H1 (cell line): ENCODE data around the gene TESMIN. TPM values are rescaled to one million over a fixed set of nuclear protein-coding genes. Genes with fewer than 3 reads are reported as not detected.

Experiments used
- CEBPB ChIP-seq: IDR thresholded peaks from 2 replicates; pipeline ENCODE4 v1.6.1; 2012; ENCODE audit warnings: low read depth, low read length
- CTBP2 ChIP-seq: IDR thresholded peaks from 2 replicates; pipeline ENCODE4 v1.7.0; 2011; ENCODE audit warnings: borderline replicate concordance, mild to moderate bottlenecking, moderate library complexity, mixed read lengths, low read length; ENCODE audit not compliant: insufficient read depth, insufficient read length
- EP300 ChIP-seq, 2 experiments: IDR thresholded peaks; 1 replicate in 1 of 2; 2 replicates in 1 of 2; pipeline ENCODE4 v1.6.1; 2011 to 2012; ENCODE audit warnings: low read depth in 2 of 2, low read length in 2 of 2, mild to moderate bottlenecking in 2 of 2, borderline replicate concordance in 1 of 2, inconsistent platforms in 1 of 2, moderate library complexity in 1 of 2
- PHF8 ChIP-seq: fragments of 200-600 bp; sonication (generic); conservative IDR thresholded peaks from 2 replicates; pipeline ENCODE4 v1.7.1; 2012; ENCODE audit warnings: low read depth, mild to moderate bottlenecking, inconsistent platforms, low read length, moderate library complexity
- RNF2 ChIP-seq: fragments of 200-900, 300-1000 bp; sonication (generic); IDR thresholded peaks from 2 replicates; pipeline ENCODE4 v1.7.1; 2016; ENCODE audit warnings: borderline replicate concordance, low read depth, mild to moderate bottlenecking, antibody characterized with exemption, low read length; ENCODE audit not compliant: poor library complexity, severe bottlenecking; ENCODE audit errors: missing control alignments
- SIN3A ChIP-seq, 2 experiments: IDR thresholded peaks in 1 of 2; conservative IDR thresholded peaks in 1 of 2; 2 replicates each; pipeline ENCODE4 v1.6.1; 2011 to 2012; ENCODE audit warnings: low read length in 2 of 2, improper control_type of control experiment in 1 of 2, low read depth in 1 of 2, mild to moderate bottlenecking in 1 of 2
- SUZ12 ChIP-seq: fragments of 200-600 bp; sonication (generic); IDR thresholded peaks from 2 replicates; pipeline ENCODE4 v1.6.1; 2012; ENCODE audit warnings: mild to moderate bottlenecking, inconsistent platforms, low read length, moderate library complexity, mixed read lengths
- TEAD4 ChIP-seq: IDR thresholded peaks from 2 replicates; pipeline ENCODE4 v1.6.1; 2012; ENCODE audit warnings: low read depth, low read length, inconsistent platforms, mixed read lengths
- polyA plus RNA-seq, 7 experiments: library from polyadenylated mRNA; depleted of rRNA in 3 of 7; stranded (reverse) in 5 of 7; unstranded in 2 of 7; fragments of >200 nt in 5 of 7; fragments of 200-250 nt in 2 of 7; gene quantifications; 1 replicate in 5 of 7; 2 replicates in 1 of 7; 4 replicates in 1 of 7; pipeline versions ENCODE4 v1.2.1 to v1.2.3, GENCODE V29; 2011 to 2013; ENCODE audit warnings: missing spikeins in 2 of 7, mixed read lengths in 2 of 7
- total RNA-seq: library from RNA; stranded (reverse); fragmentation: NEBNext Ultra II Directional; extraction: Animal tissue kit (Norgen Biotek cat#: 25700); gene quantifications from 2 replicates; pipeline ENCODE4 v1.2.1, GENCODE V29; 2021
- TF ChIP-seq, protein P1 (sequence below): fragments of 300-600 bp; sonication (generic); IDR thresholded peaks from 2 replicates; pipeline ENCODE4 v1.7.1; 2012; ENCODE audit warnings: low read length, moderate library complexity, mild to moderate bottlenecking, inconsistent platforms; ENCODE audit not compliant: insufficient replicate concordance

TESMIN gene
- total and polyA plus RNA-seq, 2 of the 8 experiments (the other 6 are each of a cell fraction or from before 2014, with no cell fraction given) = 22.6 to 61.1 TPM

DNA sequence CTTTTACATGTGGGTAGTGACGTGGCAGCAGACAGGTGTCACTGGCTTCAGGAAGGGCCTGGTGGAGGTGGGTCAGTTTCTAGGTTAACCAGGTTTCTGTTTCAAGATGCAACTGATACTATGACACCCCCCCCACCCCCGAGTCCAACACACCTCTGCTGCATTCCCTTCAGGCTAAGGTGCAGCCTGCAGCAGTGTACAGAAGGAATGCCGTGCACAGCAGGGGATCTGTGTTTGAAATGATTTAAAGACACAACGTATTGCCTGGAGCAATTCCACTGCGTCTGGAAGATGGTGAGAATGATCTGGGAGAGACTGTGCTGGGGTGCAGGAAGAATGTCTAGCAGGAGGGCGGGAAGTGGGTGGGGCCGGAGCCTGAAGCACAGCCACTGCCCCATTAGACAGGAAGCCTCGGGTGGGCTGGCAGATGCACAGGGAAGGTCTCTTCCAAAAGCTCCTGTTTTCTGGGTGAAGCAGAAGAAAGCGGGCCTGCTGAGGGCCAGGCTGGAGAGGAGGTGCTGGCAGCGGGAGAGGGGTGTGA, 11.9 kb upstream of the TESMIN start (continued):
- TF ChIP-seq, protein P1, sequence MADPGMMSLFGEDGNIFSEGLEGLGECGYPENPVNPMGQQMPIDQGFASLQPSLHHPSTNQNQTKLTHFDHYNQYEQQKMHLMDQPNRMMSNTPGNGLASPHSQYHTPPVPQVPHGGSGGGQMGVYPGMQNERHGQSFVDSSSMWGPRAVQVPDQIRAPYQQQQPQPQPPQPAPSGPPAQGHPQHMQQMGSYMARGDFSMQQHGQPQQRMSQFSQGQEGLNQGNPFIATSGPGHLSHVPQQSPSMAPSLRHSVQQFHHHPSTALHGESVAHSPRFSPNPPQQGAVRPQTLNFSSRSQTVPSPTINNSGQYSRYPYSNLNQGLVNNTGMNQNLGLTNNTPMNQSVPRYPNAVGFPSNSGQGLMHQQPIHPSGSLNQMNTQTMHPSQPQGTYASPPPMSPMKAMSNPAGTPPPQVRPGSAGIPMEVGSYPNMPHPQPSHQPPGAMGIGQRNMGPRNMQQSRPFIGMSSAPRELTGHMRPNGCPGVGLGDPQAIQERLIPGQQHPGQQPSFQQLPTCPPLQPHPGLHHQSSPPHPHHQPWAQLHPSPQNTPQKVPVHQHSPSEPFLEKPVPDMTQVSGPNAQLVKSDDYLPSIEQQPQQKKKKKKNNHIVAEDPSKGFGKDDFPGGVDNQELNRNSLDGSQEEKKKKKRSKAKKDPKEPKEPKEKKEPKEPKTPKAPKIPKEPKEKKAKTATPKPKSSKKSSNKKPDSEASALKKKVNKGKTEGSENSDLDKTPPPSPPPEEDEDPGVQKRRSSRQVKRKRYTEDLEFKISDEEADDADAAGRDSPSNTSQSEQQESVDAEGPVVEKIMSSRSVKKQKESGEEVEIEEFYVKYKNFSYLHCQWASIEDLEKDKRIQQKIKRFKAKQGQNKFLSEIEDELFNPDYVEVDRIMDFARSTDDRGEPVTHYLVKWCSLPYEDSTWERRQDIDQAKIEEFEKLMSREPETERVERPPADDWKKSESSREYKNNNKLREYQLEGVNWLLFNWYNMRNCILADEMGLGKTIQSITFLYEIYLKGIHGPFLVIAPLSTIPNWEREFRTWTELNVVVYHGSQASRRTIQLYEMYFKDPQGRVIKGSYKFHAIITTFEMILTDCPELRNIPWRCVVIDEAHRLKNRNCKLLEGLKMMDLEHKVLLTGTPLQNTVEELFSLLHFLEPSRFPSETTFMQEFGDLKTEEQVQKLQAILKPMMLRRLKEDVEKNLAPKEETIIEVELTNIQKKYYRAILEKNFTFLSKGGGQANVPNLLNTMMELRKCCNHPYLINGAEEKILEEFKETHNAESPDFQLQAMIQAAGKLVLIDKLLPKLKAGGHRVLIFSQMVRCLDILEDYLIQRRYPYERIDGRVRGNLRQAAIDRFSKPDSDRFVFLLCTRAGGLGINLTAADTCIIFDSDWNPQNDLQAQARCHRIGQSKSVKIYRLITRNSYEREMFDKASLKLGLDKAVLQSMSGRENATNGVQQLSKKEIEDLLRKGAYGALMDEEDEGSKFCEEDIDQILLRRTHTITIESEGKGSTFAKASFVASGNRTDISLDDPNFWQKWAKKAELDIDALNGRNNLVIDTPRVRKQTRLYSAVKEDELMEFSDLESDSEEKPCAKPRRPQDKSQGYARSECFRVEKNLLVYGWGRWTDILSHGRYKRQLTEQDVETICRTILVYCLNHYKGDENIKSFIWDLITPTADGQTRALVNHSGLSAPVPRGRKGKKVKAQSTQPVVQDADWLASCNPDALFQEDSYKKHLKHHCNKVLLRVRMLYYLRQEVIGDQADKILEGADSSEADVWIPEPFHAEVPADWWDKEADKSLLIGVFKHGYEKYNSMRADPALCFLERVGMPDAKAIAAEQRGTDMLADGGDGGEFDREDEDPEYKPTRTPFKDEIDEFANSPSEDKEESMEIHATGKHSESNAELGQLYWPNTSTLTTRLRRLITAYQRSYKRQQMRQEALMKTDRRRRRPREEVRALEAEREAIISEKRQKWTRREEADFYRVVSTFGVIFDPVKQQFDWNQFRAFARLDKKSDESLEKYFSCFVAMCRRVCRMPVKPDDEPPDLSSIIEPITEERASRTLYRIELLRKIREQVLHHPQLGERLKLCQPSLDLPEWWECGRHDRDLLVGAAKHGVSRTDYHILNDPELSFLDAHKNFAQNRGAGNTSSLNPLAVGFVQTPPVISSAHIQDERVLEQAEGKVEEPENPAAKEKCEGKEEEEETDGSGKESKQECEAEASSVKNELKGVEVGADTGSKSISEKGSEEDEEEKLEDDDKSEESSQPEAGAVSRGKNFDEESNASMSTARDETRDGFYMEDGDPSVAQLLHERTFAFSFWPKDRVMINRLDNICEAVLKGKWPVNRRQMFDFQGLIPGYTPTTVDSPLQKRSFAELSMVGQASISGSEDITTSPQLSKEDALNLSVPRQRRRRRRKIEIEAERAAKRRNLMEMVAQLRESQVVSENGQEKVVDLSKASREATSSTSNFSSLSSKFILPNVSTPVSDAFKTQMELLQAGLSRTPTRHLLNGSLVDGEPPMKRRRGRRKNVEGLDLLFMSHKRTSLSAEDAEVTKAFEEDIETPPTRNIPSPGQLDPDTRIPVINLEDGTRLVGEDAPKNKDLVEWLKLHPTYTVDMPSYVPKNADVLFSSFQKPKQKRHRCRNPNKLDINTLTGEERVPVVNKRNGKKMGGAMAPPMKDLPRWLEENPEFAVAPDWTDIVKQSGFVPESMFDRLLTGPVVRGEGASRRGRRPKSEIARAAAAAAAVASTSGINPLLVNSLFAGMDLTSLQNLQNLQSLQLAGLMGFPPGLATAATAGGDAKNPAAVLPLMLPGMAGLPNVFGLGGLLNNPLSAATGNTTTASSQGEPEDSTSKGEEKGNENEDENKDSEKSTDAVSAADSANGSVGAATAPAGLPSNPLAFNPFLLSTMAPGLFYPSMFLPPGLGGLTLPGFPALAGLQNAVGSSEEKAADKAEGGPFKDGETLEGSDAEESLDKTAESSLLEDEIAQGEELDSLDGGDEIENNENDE = no peak
- no peak for TF ChIP-seq TEAD4
- TF ChIP-seq RNF2 = no peak
- no peak for TF ChIP-seq EP300 (IDR thresholded peaks at IDR 0.05; ENCODE audit: borderline replicate concordance in 1 of 2, low read depth in 2 of 2, low read length in 2 of 2)
- TF ChIP-seq CEBPB = no peak
- no peak for TF ChIP-seq PHF8
- TF ChIP-seq CTBP2 = no peak
- TF ChIP-seq SIN3A (conservative IDR thresholded peaks at IDR 0.05 in 1 of 2, IDR thresholded peaks at IDR 0.05 in 1 of 2; ENCODE audit: low read depth in 1 of 2, low read length in 2 of 2) = no peak
- TF ChIP-seq SUZ12 = no peak
